Measurements from ENCODE around the gene IGFBP5.

IGFBP5 gene

GRCh38 chr2:216695401-216695821, at the start of gene IGFBP5:
IGFBP5 (minus strand) TSS chr2:216695549; CDS start chr2:216694775, 774 bp downstream.
- peak; percentile 57 for DNase-seq (ENCODE audit: low spot score)

- DNase-seq (ENCODE audit: low spot score), result no peak
Observed at GRCh38 chr2:216743781-216744180, 48.4 kb upstream of the IGFBP5 start.

- DNase-seq (ENCODE audit: low spot score), result no peak
Observed at GRCh38 chr2:216742411-216742810, 47.1 kb upstream of the IGFBP5 start.

GRCh38 chr2:216741223-216741593, 45.9 kb upstream of the IGFBP5 start:
- DNase-seq (ENCODE audit: low spot score), result no peak

GRCh38 chr2:216740557-216741222, 45.3 kb upstream of the IGFBP5 start:
- DNase-seq (ENCODE audit: low spot score), result peak; percentile 44

- DNase-seq (ENCODE audit: low spot score), result no peak
Observed at GRCh38 chr2:216739035-216739434, 43.7 kb upstream of the IGFBP5 start.

- no peak for DNase-seq (ENCODE audit: low spot score)
Observed at GRCh38 chr2:216737676-216738075, 42.3 kb upstream of the IGFBP5 start.

GRCh38 chr2:216736326-216736725, 41.0 kb upstream of the IGFBP5 start:
- DNase-seq (ENCODE audit: low spot score), result no peak

- DNase-seq (ENCODE audit: low spot score), result no peak
Observed at GRCh38 chr2:216735668-216736067, 40.3 kb upstream of the IGFBP5 start.

GRCh38 chr2:216735086-216735485, 39.7 kb upstream of the IGFBP5 start:
- no peak for DNase-seq (ENCODE audit: low spot score)

GRCh38 chr2:216733046-216733445, 37.7 kb upstream of the IGFBP5 start:
- DNase-seq (ENCODE audit: low spot score), result no peak

- no peak for DNase-seq (ENCODE audit: low spot score)
Observed at GRCh38 chr2:216732334-216732733, 37.0 kb upstream of the IGFBP5 start.

GRCh38 chr2:216731465-216731864, 36.1 kb upstream of the IGFBP5 start:
- DNase-seq (ENCODE audit: low spot score), result no peak

- no peak for DNase-seq (ENCODE audit: low spot score)
Observed at GRCh38 chr2:216730871-216731270, 35.5 kb upstream of the IGFBP5 start.

GRCh38 chr2:216727346-216728122, 32.2 kb upstream of the IGFBP5 start:
- no peak for DNase-seq (ENCODE audit: low spot score)

- DNase-seq (ENCODE audit: low spot score), result no peak
Observed at GRCh38 chr2:216724190-216724589, 28.8 kb upstream of the IGFBP5 start.

GRCh38 chr2:216721141-216721540, 25.8 kb upstream of the IGFBP5 start:
- DNase-seq (ENCODE audit: low spot score), result no peak

GRCh38 chr2:216720722-216721121, 25.4 kb upstream of the IGFBP5 start:
- DNase-seq (ENCODE audit: low spot score), result no peak

GRCh38 chr2:216717907-216718615, 22.7 kb upstream of the IGFBP5 start:
- no peak for DNase-seq (ENCODE audit: low spot score)

GRCh38 chr2:216717491-216717901, 22.1 kb upstream of the IGFBP5 start:
- DNase-seq (ENCODE audit: low spot score), result no peak

GRCh38 chr2:216716109-216716508, 20.8 kb upstream of the IGFBP5 start:
- no peak for DNase-seq (ENCODE audit: low spot score)

- DNase-seq (ENCODE audit: low spot score), result no peak
Observed at GRCh38 chr2:216715402-216715974, 20.1 kb upstream of the IGFBP5 start.

GRCh38 chr2:216714376-216714775, 19.0 kb upstream of the IGFBP5 start:
- DNase-seq (ENCODE audit: low spot score), result peak; percentile 44
